ENCODE measurements around the gene IYD.

IYD gene

GRCh38 chr6:150349546-150349945 is 19.3 kb upstream of the IYD start:
- no peak overlapping the region for H3K4me3 ChIP-seq (ENCODE audit: low read depth, low read length)
- no peak for TF ChIP-seq CTCF (IDR thresholded peaks at IDR 0.05; ENCODE audit: borderline replicate concordance, insufficient read depth, low read depth, low read length)

- H3K4me3 ChIP-seq (ENCODE audit: low read depth, low read length) = no peak overlapping the region
- TF ChIP-seq CTCF (IDR thresholded peaks at IDR 0.05; ENCODE audit: borderline replicate concordance, insufficient read depth, low read depth, low read length) = no peak
These were observed 16.2 kb upstream of the IYD start for GRCh38 chr6:150352321-150353296.

- H3K4me3 ChIP-seq (ENCODE audit: low read depth, low read length) = no peak overlapping the region
- no peak for TF ChIP-seq CTCF (IDR thresholded peaks at IDR 0.05; ENCODE audit: borderline replicate concordance, insufficient read depth, low read depth, low read length)
These were observed 15.4 kb upstream of the IYD start for GRCh38 chr6:150353445-150353844.

- H3K4me3 ChIP-seq (ENCODE audit: low read depth, low read length) = no peak overlapping the region
- no peak for TF ChIP-seq CTCF (IDR thresholded peaks at IDR 0.05; ENCODE audit: borderline replicate concordance, insufficient read depth, low read depth, low read length)
These were observed 13.8 kb upstream of the IYD start for GRCh38 chr6:150354754-150355571.

GRCh38 chr6:150355932-150356331 is 12.9 kb upstream of the IYD start:
- no peak for TF ChIP-seq CTCF (IDR thresholded peaks at IDR 0.05; ENCODE audit: borderline replicate concordance, insufficient read depth, low read depth, low read length)
- no peak overlapping the region for H3K4me3 ChIP-seq (ENCODE audit: low read depth, low read length)

GRCh38 chr6:150361876-150362275 is 6.9 kb upstream of the IYD start:
- H3K4me3 ChIP-seq (ENCODE audit: low read depth, low read length) = no peak overlapping the region
- no peak for TF ChIP-seq CTCF (IDR thresholded peaks at IDR 0.05; ENCODE audit: borderline replicate concordance, insufficient read depth, low read depth, low read length)
